Dermis microvascular lymphatic vessel endothelial cell (primary cell): Measurements from ENCODE around the gene VWDE. TPM values are rescaled to one million over a fixed set of nuclear protein-coding genes. Genes with fewer than 3 reads are reported as not detected.
A peak's percentile ranks its signal among the peaks of the same experiment; 100 is the strongest.

Experiments
- DNase-seq, 2 donors: peaks; one replicate each; pipeline versions ENCODE4 v3.0.0 to v3.0.0-alpha.2; 2010; ENCODE audit warnings: low read depth in 2 of 2
- total RNA-seq: library from RNA; depleted of rRNA; stranded (reverse); fragments of >200 nt; gene quantifications from 2 replicates; pipeline ENCODE4 v1.2.1, GENCODE V29; 2014

VWDE gene
- total RNA-seq, 1 donor from 2014 or later: under 0.01 TPM

GRCh38 chr7:12328888-12329770 lies 74.5 kb downstream of the VWDE start:
- DNase-seq: no peak

GRCh38 chr7:12327922-12328321 lies 75.7 kb downstream of the VWDE start:
- no peak for DNase-seq

GRCh38 chr7:12325646-12326045 lies 78.0 kb downstream of the VWDE start:
- no peak for DNase-seq

GRCh38 chr7:12323415-12323814 lies 80.2 kb downstream of the VWDE start:
- no peak for DNase-seq

GRCh38 chr7:12322903-12323300 lies 80.8 kb downstream of the VWDE start:
- no peak for DNase-seq

GRCh38 chr7:12322284-12322902 lies 81.3 kb downstream of the VWDE start:
- DNase-seq: peak; percentile 6 to 38

GRCh38 chr7:12320987-12321647 lies 82.5 kb downstream of the VWDE start:
- DNase-seq: no peak

- DNase-seq: no peak
Measured at GRCh38 chr7:12320241-12320986, 83.3 kb downstream of the VWDE start.

- DNase-seq: no peak
Measured at GRCh38 chr7:12317675-12318074, 86.0 kb downstream of the VWDE start.

- DNase-seq: no peak
Measured at GRCh38 chr7:12316925-12317324, 86.7 kb downstream of the VWDE start.

- DNase-seq: no peak
Measured at GRCh38 chr7:12315049-12315448, 88.6 kb downstream of the VWDE start.

- no peak for DNase-seq
Measured at GRCh38 chr7:12314199-12314598, 89.5 kb downstream of the VWDE start.

GRCh38 chr7:12305502-12305901 lies 98.2 kb downstream of the VWDE start:
- no peak for DNase-seq

- peak in 1 of 2 donors; percentile 9 for DNase-seq
Measured at GRCh38 chr7:12303495-12303894, 100.2 kb downstream of the VWDE start.

- DNase-seq: no peak
Measured at GRCh38 chr7:12303062-12303461, 100.6 kb downstream of the VWDE start.

- no peak for DNase-seq
Measured at GRCh38 chr7:12300415-12300814, 103.2 kb downstream of the VWDE start.

- no peak for DNase-seq
Measured at GRCh38 chr7:12299367-12299766, 104.3 kb downstream of the VWDE start.

- DNase-seq: no peak
Measured at GRCh38 chr7:12297283-12298108, 106.2 kb downstream of the VWDE start.

- no peak for DNase-seq
Measured at GRCh38 chr7:12296051-12296570, 107.6 kb downstream of the VWDE start.

GRCh38 chr7:12294701-12295100 lies 109.0 kb downstream of the VWDE start:
- DNase-seq: no peak

GRCh38 chr7:12291870-12292269 lies 111.8 kb downstream of the VWDE start:
- DNase-seq: peak; percentile 2 to 29
